ENCODE data around the gene RASAL1. TPM values are rescaled to one million over a fixed set of nuclear protein-coding genes. Genes with fewer than 3 reads are reported as not detected.

RASAL1 gene
- total RNA-seq, 2 experiments from 2014 or later: 1.2 to 2.7 TPM

- H3K27ac Mint-ChIP-seq: peak overlapping the region; percentile 78
- peak overlapping the region; percentile 75 for H3K4me3 Mint-ChIP-seq
- H3K36me3 Mint-ChIP-seq (ENCODE audit: low read depth): no peaks in the 10 kb centered on the region
- Histone ChIP-seq H3K36me3 (ENCODE audit: insufficient read depth, low read length) (no peaks in the 10 kb centered on the region), H3K4me1 (ENCODE audit: insufficient read depth, low read length) (peaks cover 15% of the 10 kb centered on the region), H3K9me3 (ENCODE audit: control insufficient read depth in 1 of 2, insufficient read depth in 1 of 2, low read length in 2 of 2) (no peaks in the 10 kb centered on the region), H3K27ac (ENCODE audit: low read depth in 1 of 2, low read length in 2 of 2) (no peak overlapping the region), H3K4me3 (ENCODE audit: low read length) (peak overlapping the region; percentile 58), H3K27me3 (ENCODE audit: control insufficient read depth in 1 of 2, insufficient read depth in 2 of 2, low read length in 2 of 2) (no peaks in the 10 kb centered on the region)
- TF ChIP-seq CTCF (IDR thresholded peaks at IDR 0.05): peak; percentile 30
- POLR2A ChIA-PET: interaction anchor here (0.6 to 1.0 kb wide), 3 partner anchors 70 to 183 kb away, joined by 3 to 4 read pairs (median 3); partner anchors contain the start of gene OAS2
- H3K4me1 Mint-ChIP-seq (ENCODE audit: low read depth): peaks cover 18% of the 10 kb centered on the region
- no peaks in the 10 kb centered on the region for H3K9me3 Mint-ChIP-seq
- ATAC-seq (ENCODE audit: poor library complexity) (peak; percentile 92), DNase-seq (peak; percentile 47 to 87 (median 70))
- no peaks in the 10 kb centered on the region for H3K27me3 Mint-ChIP-seq
- intact Hi-C loops (cut with DNase I, micrococcal nuclease): loop anchor here in 1 of 2 experiments (1.0 to 5.0 kb wide), 2 partner anchors 48 to 112 kb away; no protein-coding TSS in a partner anchor
- CTCF ChIA-PET: interaction anchor here (0.6 to 1.0 kb wide), 4 partner anchors 14 to 32 kb away, joined by 3 read pairs; partner anchors contain the start of gene RASAL1
Observed at GRCh38 chr12:113103756-113104450, 31.7 kb downstream of the RASAL1 start.

- CTCF ChIA-PET: interaction anchor here (1.0 kb wide), 1 partner anchor 33 kb away, joined by 3 read pairs; the partner anchor contains the start of gene RASAL1
- Histone ChIP-seq H3K36me3 (ENCODE audit: insufficient read depth, low read length) (no peaks in the 10 kb centered on the region), H3K27me3 (ENCODE audit: control insufficient read depth in 1 of 2, insufficient read depth in 2 of 2, low read length in 2 of 2) (no peaks in the 10 kb centered on the region), H3K9me3 (ENCODE audit: control insufficient read depth in 1 of 2, insufficient read depth in 1 of 2, low read length in 2 of 2) (no peaks in the 10 kb centered on the region), H3K4me1 (ENCODE audit: insufficient read depth, low read length) (peaks cover 26% of the 10 kb centered on the region), H3K27ac (ENCODE audit: low read depth in 1 of 2, low read length in 2 of 2) (no peak overlapping the region), H3K4me3 (ENCODE audit: low read length) (no peak overlapping the region)
- DNase-seq: no peak
- H3K9me3 Mint-ChIP-seq: no peaks in the 10 kb centered on the region
- TF ChIP-seq CTCF (IDR thresholded peaks at IDR 0.05): no peak
- no peak for ATAC-seq (ENCODE audit: poor library complexity)
- no peaks in the 10 kb centered on the region for H3K27me3 Mint-ChIP-seq
- H3K36me3 Mint-ChIP-seq (ENCODE audit: low read depth): no peaks in the 10 kb centered on the region
- intact Hi-C loops (cut with DNase I, micrococcal nuclease): loop anchor here in 1 of 2 experiments (1.0 to 5.0 kb wide), 2 partner anchors 49 to 111 kb away; no protein-coding TSS in a partner anchor
- H3K4me1 Mint-ChIP-seq (ENCODE audit: low read depth): peaks cover 29% of the 10 kb centered on the region
- H3K4me3 Mint-ChIP-seq: no peak overlapping the region
- POLR2A ChIA-PET: interaction anchor here (1.0 kb wide), 1 partner anchor 71 kb away, joined by 4 read pairs; no protein-coding TSS in a partner anchor
- peak overlapping the region; percentile 65 for H3K27ac Mint-ChIP-seq
Observed at GRCh38 chr12:113102811-113103210, 32.8 kb downstream of the RASAL1 start.

GRCh38 chr12:113101751-113102150 is 33.8 kb downstream of the RASAL1 start:
- no peak overlapping the region for H3K4me3 Mint-ChIP-seq
- no peaks in the 10 kb centered on the region for H3K9me3 Mint-ChIP-seq
- H3K27me3 Mint-ChIP-seq: no peaks in the 10 kb centered on the region
- DNase-seq (no peak), ATAC-seq (ENCODE audit: poor library complexity) (no peak)
- H3K9me3 ChIP-seq (ENCODE audit: control insufficient read depth in 1 of 2, insufficient read depth in 1 of 2, low read length in 2 of 2): no peaks in the 10 kb centered on the region
- no peak overlapping the region for H3K27ac ChIP-seq (ENCODE audit: low read depth in 1 of 2, low read length in 2 of 2)
- H3K36me3 ChIP-seq (ENCODE audit: insufficient read depth, low read length): no peaks in the 10 kb centered on the region
- intact Hi-C loops (cut with DNase I, micrococcal nuclease): loop anchor here in 1 of 2 experiments (5.0 kb wide), 1 partner anchor 109 kb away; no protein-coding TSS in a partner anchor
- CTCF ChIA-PET: no interaction called here
- no peak for TF ChIP-seq CTCF (IDR thresholded peaks at IDR 0.05)
- H3K36me3 Mint-ChIP-seq (ENCODE audit: low read depth): no peaks in the 10 kb centered on the region
- no peaks in the 10 kb centered on the region for H3K27me3 ChIP-seq (ENCODE audit: control insufficient read depth in 1 of 2, insufficient read depth in 2 of 2, low read length in 2 of 2)
- H3K27ac Mint-ChIP-seq: peak overlapping the region; percentile 47
- peaks cover 33% of the 10 kb centered on the region for H3K4me1 Mint-ChIP-seq (ENCODE audit: low read depth)
- POLR2A ChIA-PET: no interaction called here
- H3K4me1 ChIP-seq (ENCODE audit: insufficient read depth, low read length): peaks cover 33% of the 10 kb centered on the region
- H3K4me3 ChIP-seq (ENCODE audit: low read length): no peak overlapping the region

All from CD4-positive, alpha-beta T cell (primary cell).